ENCODE measurements around the gene SLC25A47. TPM values are rescaled to one million over a fixed set of nuclear protein-coding genes. Genes with fewer than 3 reads are reported as not detected.

Gene SLC25A47
- total RNA-seq, 1 experiment from 2014 or later, result not detected

GRCh38 chr14:100346306-100347091, 23.4 kb downstream of the SLC25A47 start (continued):
- TF ChIP-seq HMGXB4 (CRISPR knock-in tag; IDR thresholded peaks at IDR 0.05), result no peak
- TF ChIP-seq ZNF138 (CRISPR knock-in tag; conservative IDR thresholded peaks at IDR 0.05), result no peak
- no peak for TF ChIP-seq ETV6 (CRISPR knock-in tag; IDR thresholded peaks at IDR 0.05)
- no peak for TF ChIP-seq MLX (CRISPR knock-in tag; IDR thresholded peaks at IDR 0.05)
- no peak for TF ChIP-seq CDX4 (CRISPR knock-in tag; IDR thresholded peaks at IDR 0.05; ENCODE audit: borderline replicate concordance)
- no peak for TF ChIP-seq FOXP4 (CRISPR knock-in tag; IDR thresholded peaks at IDR 0.05)
- no peak for TF ChIP-seq ZSCAN18 (CRISPR knock-in tag; IDR thresholded peaks at IDR 0.05)
- TF ChIP-seq PRRX2 (CRISPR knock-in tag; IDR thresholded peaks at IDR 0.05), result no peak
- no peak for TF ChIP-seq MXD4 (CRISPR knock-in tag; IDR thresholded peaks at IDR 0.05; ENCODE audit: borderline replicate concordance)
- no peak for TF ChIP-seq GRHL2 (CRISPR knock-in tag; IDR thresholded peaks at IDR 0.05; ENCODE audit: insufficient replicate concordance, severe bottlenecking)
- no peak for TF ChIP-seq ZNF281 (CRISPR knock-in tag; IDR thresholded peaks at IDR 0.05)
- no peak for TF ChIP-seq ATF1 (CRISPR knock-in tag; IDR thresholded peaks at IDR 0.05)

- TF ChIP-seq ELF4 (CRISPR knock-in tag; IDR thresholded peaks at IDR 0.05; ENCODE audit: low read depth) (no peak), ZNF671 (CRISPR knock-in tag; IDR thresholded peaks at IDR 0.05) (no peak), KAT7 (CRISPR knock-in tag; IDR thresholded peaks at IDR 0.05; ENCODE audit: borderline replicate concordance) (no peak)
- CTCF ChIA-PET, result no interaction called here
These were observed 25.2 kb downstream of the SLC25A47 start for GRCh38 chr14:100348253-100348729.

More at GRCh38 chr14:100348253-100348729, 25.2 kb downstream of the SLC25A47 start:
- no peaks in the 10 kb centered on the region for H3K4me1 Mint-ChIP-seq
- no peak for ATAC-seq
- no peaks in the 10 kb centered on the region for H3K9me3 Mint-ChIP-seq
- no peak overlapping the region for H3K27ac Mint-ChIP-seq
- no peak for DNase-seq (ENCODE audit: low spot score)
- POLR2A ChIA-PET, result no interaction called here
- H3K4me3 Mint-ChIP-seq, result no peak overlapping the region
- H3K36me3 Mint-ChIP-seq, result peaks cover 59% of the 10 kb centered on the region
- no peaks in the 10 kb centered on the region for H3K27me3 Mint-ChIP-seq (ENCODE audit: low read depth)
